T-helper 17 cell (primary cell): ENCODE results near the gene NCOA7. TPM values are rescaled to one million over a fixed set of nuclear protein-coding genes. Genes with fewer than 3 reads are reported as not detected.
A peak's percentile ranks its signal among the peaks of the same experiment; 100 is the strongest.
"Not testable (repeated sequence)": the region's sequence is repeated elsewhere in the genome, so short reads cannot be mapped to it uniquely, and the experiment has no call there.

Source experiments
- ATAC-seq: fragments of 150-1000 bp; cut with Tn5 transposase; 2 replicates; pipeline ENCODE4 v1.10.0; 2021; ENCODE audit warnings: mild to moderate bottlenecking, moderate library complexity
- DNase-seq, 3 donors: peaks; one replicate each; pipeline versions ENCODE4 v3.0.0 to v3.0.0-alpha.2; 2020 to 2021
- H3K9me3 ChIP-seq: one replicate; pipeline ENCODE4 v1.7.0; 2013; ENCODE audit warnings: low read length, mild to moderate bottlenecking; ENCODE audit not compliant: control insufficient read depth, poor library complexity, severe bottlenecking
- H3K27ac Mint-ChIP-seq: one replicate; pipeline ENCODE4 v1.8.0; 2022; ENCODE audit warnings: mild to moderate bottlenecking, moderate library complexity, mixed read lengths
- H3K27me3 Mint-ChIP-seq: one replicate; pipeline ENCODE4 v1.8.0; 2022; ENCODE audit warnings: mixed read lengths
- H3K36me3 Mint-ChIP-seq: one replicate; pipeline ENCODE4 v1.8.0; 2022; ENCODE audit warnings: low read depth, mixed read lengths
- H3K4me1 Mint-ChIP-seq: one replicate; pipeline ENCODE4 v1.8.0; 2022; ENCODE audit warnings: mild to moderate bottlenecking, mixed read lengths
- H3K4me3 Mint-ChIP-seq: one replicate; pipeline ENCODE4 v1.8.0; 2022; ENCODE audit warnings: mild to moderate bottlenecking, moderate library complexity, mixed read lengths
- total RNA-seq, 4 donors: library from RNA in 2 of 4; stranded (reverse) in 2 of 4; gene quantifications; one replicate each; pipeline ENCODE4 v1.2.3 and lab custom pipeline; 2022 to 2026

NCOA7 gene
- total RNA-seq, 2 donors from 2014 or later = 49.5 to 62.4 TPM

DNA sequence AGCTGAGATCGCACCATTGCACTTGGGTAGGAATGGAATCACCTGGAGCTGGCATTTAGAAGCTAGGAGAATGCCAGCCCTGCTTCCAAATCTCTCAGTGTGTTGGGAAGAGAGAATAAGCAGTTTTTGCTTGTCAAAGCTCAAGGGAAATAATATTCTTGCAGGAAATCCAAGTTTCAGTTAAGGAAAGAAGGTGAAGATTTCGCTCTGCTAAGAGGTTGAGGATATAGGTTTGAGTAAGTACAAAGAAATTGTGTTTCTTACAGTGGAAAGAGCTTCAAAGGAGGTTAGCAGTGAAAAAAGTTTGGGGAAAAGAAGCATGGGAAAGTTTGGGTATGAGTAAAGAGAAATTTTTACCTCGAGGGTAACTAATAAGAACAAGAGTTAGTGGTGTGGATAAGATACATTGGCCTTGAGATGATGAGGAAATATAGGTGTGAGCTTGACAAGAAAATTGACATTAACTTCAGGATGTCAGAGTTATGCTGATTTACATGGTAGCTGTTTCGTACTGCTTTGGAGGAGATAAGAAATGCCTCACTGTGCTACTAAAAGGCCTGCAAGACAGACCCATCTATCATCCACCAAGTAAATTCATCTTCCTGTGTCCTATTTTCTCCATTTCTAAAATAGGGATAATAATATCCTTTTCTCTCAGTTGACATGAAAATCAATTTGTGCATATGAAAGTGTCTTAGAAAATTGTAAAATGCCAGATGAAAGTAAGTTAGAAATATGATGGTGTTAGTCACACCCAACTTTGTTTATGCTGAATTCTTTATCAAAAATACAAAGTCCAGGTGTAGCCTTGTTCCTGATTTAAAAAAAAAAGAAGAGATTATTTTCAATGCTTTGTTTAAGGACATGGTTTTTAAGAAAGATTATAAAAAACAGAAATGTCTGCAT is 153.0 kb downstream of the NCOA7 start:
- no peak for ATAC-seq
- Mint-ChIP-seq H3K4me3 (no peak overlapping the region), H3K36me3 (peaks cover 8% of the 10 kb centered on the region), H3K4me1 (peaks cover 11% of the 10 kb centered on the region), H3K27ac (no peak overlapping the region), H3K27me3 (peaks cover 40% of the 10 kb centered on the region)
- no peaks in the 10 kb centered on the region for H3K9me3 ChIP-seq
- no peak for DNase-seq

DNA sequence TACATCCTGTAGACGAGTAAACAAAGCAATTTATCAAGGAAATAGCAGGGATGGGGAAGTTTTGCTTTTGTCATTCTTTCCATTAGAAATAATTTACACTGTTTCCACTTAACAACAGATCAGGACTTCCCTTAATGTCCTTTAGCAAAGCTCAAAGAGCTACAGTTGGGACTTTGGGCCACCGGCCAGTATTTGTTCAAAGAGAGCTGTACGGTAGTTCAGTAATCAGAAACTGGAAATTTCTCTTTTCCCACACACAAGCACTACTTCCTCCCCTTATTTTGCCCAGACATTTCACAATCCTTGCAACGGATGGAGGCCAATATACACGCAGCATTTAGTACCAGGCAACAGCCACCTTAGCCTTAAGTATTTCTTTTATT is 153.7 kb downstream of the NCOA7 start:
- peaks cover 8% of the 10 kb centered on the region for H3K36me3 Mint-ChIP-seq
- peaks cover 11% of the 10 kb centered on the region for H3K4me1 Mint-ChIP-seq
- DNase-seq (no peak), ATAC-seq (no peak)
- H3K4me3 Mint-ChIP-seq = no peak overlapping the region
- no peak overlapping the region for H3K27ac Mint-ChIP-seq
- no peaks in the 10 kb centered on the region for H3K9me3 ChIP-seq
- H3K27me3 Mint-ChIP-seq = peaks cover 38% of the 10 kb centered on the region

DNA sequence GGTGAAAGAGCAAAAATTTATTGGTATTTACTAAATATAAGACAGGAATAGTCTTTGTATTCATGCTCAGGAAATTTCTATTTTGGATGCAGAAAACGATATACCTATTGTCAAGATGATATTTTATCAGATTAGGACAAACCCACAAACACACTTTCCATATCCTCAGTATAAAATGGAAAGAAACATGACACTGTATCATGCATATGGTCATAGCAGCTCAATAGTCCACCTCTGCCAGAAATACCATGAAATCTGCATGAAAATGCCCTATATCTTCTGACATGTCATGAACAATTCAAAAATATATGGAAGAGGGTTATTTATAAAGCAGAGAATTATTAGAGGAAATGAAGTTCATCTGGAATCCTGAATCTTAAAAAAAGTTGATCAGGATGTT is 154.1 kb downstream of the NCOA7 start:
- Mint-ChIP-seq H3K36me3 (peaks cover 8% of the 10 kb centered on the region), H3K4me3 (no peak overlapping the region), H3K4me1 (peaks cover 11% of the 10 kb centered on the region), H3K27ac (no peak overlapping the region), H3K27me3 (peaks cover 38% of the 10 kb centered on the region)
- no peaks in the 10 kb centered on the region for H3K9me3 ChIP-seq
- ATAC-seq = no peak
- no peak for DNase-seq

DNA sequence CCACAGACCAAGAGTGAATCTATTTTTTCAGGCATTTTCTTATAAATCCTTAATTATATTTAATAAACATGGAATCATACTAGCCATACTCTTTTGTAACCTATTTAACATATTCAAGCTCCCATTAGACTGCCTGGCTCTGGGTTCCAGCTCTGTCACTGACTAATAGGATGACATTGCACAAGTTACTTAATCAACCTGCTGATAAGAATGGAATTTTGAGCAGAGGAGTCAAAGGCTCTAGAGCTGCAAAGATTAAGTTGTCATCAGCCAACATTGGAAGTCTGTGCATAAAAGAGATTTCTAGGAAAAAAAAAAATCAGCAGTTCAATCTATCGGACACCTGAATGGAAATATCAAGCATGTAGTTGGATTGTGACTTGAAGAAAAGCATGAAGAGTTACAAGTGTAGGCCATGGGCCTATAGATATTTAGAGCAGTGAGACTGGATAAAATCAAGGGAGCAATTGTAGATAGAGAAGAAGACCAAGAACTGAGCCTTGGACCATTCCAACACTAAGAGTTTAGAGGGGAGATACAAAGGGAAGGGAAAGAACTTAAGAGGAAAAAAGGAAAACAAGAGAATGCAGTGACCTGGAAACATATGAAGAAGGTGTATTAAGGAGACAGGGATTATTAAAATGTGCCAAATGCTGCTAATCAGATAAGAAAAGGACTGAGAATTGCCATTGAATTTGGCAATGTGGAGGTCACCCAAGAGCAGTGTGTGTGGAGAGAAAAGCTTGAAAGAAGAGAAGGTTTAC is 154.8 kb downstream of the NCOA7 start:
- H3K9me3 ChIP-seq = no peaks in the 10 kb centered on the region
- H3K36me3 Mint-ChIP-seq = peaks cover 8% of the 10 kb centered on the region
- H3K4me3 Mint-ChIP-seq = no peak overlapping the region
- DNase-seq = no peak
- H3K4me1 Mint-ChIP-seq = peaks cover 11% of the 10 kb centered on the region
- no peak for ATAC-seq
- H3K27ac Mint-ChIP-seq = no peak overlapping the region
- H3K27me3 Mint-ChIP-seq = peaks cover 36% of the 10 kb centered on the region

DNA sequence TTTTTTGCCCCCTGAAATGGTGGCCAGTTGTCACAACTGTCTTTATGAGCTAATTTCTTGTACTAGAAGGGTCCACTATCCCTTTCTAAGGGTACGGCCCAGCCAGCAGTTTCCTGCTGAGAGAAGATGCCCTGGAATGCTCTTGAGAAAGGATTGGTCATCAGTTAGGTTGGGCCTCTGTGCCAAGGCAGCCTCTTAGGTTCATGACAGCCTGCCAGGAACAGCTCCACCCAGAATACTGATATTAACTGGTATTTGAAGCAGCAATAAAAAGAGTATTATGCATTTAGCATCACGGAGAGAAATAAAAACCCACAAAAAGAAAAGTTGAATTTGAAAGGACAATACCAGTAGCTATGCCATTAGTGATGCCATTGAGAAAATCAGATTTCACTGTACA is 156.9 kb downstream of the NCOA7 start:
- ATAC-seq = no peak
- peaks cover 12% of the 10 kb centered on the region for H3K36me3 Mint-ChIP-seq
- H3K4me1 Mint-ChIP-seq = peaks cover 20% of the 10 kb centered on the region

DNA sequence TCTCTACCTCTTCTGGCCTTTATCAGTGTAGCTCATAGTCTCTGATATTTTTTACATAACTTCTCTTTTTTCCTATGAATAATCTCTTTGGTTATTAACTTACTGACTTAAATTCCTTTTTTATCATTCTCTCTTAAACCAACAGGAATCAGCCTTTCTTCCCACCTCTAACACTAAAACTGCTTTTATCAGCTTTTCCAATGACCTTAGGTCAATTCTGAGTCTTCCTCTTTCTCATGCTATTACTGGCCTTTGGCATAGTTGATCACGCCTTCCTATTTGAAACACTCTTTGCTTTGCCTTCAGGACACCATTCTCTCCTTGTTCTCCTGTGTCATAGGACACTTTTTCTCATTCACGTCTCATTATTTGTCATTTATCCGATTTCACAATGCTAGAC is 157.7 kb downstream of the NCOA7 start:
- no peak for ATAC-seq
- Mint-ChIP-seq H3K36me3 (peaks cover 9% of the 10 kb centered on the region), H3K4me1 (peaks cover 16% of the 10 kb centered on the region), H3K4me3 (no peak overlapping the region), H3K27ac (no peak overlapping the region), H3K27me3 (peaks cover 41% of the 10 kb centered on the region)
- H3K9me3 ChIP-seq = no peaks in the 10 kb centered on the region
- DNase-seq = no peak

More for the DNA sequence above, 156.9 kb downstream of the NCOA7 start:
- H3K27me3 Mint-ChIP-seq = peaks cover 39% of the 10 kb centered on the region
- no peak for DNase-seq
- H3K27ac Mint-ChIP-seq = no peak overlapping the region
- H3K4me3 Mint-ChIP-seq = no peak overlapping the region
- H3K9me3 ChIP-seq = no peaks in the 10 kb centered on the region

DNA sequence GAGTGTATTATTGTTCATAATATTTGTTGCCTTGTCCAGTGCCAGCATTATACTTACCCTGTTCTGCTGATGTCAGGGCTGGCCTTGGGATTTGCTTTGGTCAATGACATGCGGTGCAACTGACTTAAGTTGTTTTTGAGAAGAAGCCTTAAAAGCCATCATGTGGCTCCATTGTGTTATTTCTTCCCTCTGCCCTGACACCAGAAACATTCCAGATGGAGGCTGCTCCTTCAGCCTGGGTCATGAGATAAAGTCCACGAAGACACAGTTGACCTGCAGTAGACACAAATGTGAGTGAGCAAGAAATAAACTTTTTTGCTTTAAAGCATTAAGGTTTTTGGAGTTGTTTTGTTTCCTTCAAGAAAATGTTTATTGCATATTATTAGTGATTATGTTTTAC is 158.3 kb downstream of the NCOA7 start:
- ATAC-seq (no peak), DNase-seq (no peak)
- peaks cover 13% of the 10 kb centered on the region for H3K4me1 Mint-ChIP-seq
- H3K9me3 ChIP-seq = no peaks in the 10 kb centered on the region
- H3K36me3 Mint-ChIP-seq = peaks cover 9% of the 10 kb centered on the region
- H3K27ac Mint-ChIP-seq = no peak overlapping the region
- no peak overlapping the region for H3K4me3 Mint-ChIP-seq
- H3K27me3 Mint-ChIP-seq = peaks cover 43% of the 10 kb centered on the region

DNA sequence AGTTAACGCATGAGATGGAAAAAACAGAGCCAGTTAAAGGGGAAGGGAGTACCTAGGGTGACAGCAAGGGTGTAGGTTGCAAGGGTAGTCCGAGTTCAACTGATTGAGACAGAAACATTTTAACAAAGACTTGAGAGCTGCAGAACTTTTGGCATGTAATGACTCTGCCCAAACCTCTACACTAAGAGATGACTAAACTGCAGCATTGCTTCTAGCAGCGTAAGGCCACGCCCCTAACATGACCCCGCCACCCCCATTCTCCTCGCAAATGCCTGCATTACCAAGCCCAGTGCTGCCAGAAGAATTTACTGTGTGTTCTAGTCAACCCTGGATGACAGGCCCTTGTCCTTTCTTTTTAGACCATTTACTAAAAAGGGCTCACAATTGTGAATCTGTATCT is 159.5 kb downstream of the NCOA7 start:
- H3K4me3 Mint-ChIP-seq = no peak overlapping the region
- no peak overlapping the region for H3K27ac Mint-ChIP-seq
- H3K27me3 Mint-ChIP-seq = peaks cover 43% of the 10 kb centered on the region
- DNase-seq (no peak), ATAC-seq (no peak)
- H3K9me3 ChIP-seq = no peaks in the 10 kb centered on the region
- peaks cover 9% of the 10 kb centered on the region for H3K36me3 Mint-ChIP-seq
- peaks cover 15% of the 10 kb centered on the region for H3K4me1 Mint-ChIP-seq

DNA sequence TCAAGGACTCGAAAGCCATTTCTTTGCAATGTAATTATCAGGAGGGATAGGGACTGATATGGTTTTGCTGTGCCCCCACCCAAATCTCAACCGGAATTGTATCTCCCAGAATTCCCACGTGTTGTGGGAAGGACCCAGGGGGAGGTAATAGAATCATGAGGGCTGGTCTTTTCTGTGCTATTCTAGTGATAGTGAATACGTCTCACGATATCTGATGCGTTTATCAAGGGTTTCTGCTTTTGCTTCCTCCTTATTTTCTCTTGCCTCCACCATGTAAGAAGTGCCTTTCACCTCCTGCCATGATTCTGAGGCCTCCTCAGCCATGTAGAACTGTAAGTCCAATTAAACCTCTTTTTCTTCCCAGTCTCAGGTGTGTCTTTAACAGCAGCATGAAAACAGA is 160.0 kb downstream of the NCOA7 start:
- not testable (repeated sequence) for H3K36me3 Mint-ChIP-seq, H3K27ac Mint-ChIP-seq, H3K9me3 ChIP-seq, ATAC-seq, H3K4me3 Mint-ChIP-seq, DNase-seq
- H3K27me3 Mint-ChIP-seq = peaks cover 43% of the 10 kb centered on the region
- peaks cover 16% of the 10 kb centered on the region for H3K4me1 Mint-ChIP-seq

DNA sequence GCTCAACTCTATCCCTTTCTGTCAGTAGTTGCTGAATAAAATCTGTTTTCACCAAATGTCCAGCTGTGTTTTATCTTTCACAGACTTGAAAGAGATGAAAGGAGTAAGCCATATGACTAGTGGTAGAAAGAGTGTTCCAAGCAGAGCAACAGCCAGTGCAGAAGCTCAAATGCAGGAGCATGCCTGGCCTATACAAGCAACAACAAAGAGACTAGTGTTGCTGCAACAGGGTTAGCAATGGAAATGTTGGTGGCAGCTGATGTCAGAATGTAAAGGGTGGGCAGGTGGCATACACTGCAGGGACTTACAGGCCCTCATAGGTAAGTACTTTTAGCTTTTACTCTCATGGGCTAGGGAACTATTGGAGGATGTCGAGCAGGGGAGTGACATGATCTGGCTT is 160.6 kb downstream of the NCOA7 start:
- Mint-ChIP-seq H3K36me3 (peaks cover 9% of the 10 kb centered on the region), H3K4me3 (no peak overlapping the region), H3K4me1 (peaks cover 19% of the 10 kb centered on the region), H3K27ac (no peak overlapping the region), H3K27me3 (peaks cover 43% of the 10 kb centered on the region)
- DNase-seq (no peak), ATAC-seq (no peak)
- H3K9me3 ChIP-seq = no peaks in the 10 kb centered on the region

DNA sequence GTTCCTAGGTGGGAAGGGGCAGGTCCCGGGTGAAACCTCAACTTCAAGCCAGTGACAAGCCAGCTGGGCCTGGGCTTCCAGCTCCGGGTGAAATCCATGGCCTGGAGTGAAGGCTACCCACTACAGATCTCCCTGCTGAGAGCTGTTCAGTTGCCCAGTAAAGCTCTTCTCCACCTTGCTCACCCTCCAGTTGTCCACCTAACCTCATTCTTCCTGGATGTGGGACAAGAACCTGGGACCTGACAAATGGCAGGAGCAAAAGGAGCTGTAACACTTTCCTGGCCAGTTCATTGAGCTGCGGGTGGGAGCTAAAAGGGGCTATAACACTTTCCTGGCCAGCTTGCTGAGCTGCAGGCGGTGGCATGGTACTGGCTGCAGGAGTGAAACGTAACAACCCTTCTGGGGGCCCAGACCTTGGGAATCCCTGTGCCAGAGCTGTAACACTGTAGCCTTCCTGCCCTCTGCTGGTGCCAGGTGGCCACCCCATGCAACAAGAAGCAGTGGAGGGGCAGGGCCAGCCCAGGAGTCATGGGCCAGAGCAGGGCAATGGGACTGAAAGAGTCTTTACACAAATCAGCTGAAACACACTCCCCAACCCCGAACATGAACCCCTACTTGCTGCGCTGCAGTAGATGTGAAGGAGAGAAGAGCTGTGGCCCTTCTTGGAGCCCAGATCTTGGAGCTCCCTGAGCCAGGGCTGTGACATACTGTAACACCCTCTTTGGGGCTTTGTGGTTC is 162.2 kb downstream of the NCOA7 start:
- Mint-ChIP-seq H3K4me1 (peaks cover 16% of the 10 kb centered on the region), H3K36me3 (peaks cover 9% of the 10 kb centered on the region), H3K27ac (no peak overlapping the region), H3K27me3 (peaks cover 43% of the 10 kb centered on the region), H3K4me3 (no peak overlapping the region)
- no peak for ATAC-seq
- DNase-seq = no peak
- H3K9me3 ChIP-seq = no peaks in the 10 kb centered on the region

DNA sequence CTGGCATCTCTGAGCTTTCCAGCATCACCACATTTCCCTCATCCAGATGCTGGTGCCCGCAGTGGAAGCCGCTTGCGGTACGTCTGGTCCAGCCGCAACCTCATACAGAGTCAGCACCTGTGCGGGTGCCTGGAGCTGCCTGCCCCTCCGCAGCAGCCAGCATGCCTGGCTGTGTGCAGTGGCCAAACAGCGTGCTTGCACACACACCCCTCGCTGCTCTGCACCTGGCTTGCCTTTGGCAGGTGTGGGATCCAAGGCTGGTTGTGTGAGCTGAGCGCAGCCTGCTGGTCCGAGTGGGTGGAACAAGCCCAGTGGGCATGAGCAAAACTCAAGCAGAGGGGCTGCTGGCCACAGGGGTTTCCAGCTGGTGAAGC is 162.7 kb downstream of the NCOA7 start:
- peak in 1 of 3 donors; percentile 10 for DNase-seq
- H3K9me3 ChIP-seq = no peaks in the 10 kb centered on the region
- peaks cover 42% of the 10 kb centered on the region for H3K27me3 Mint-ChIP-seq
- H3K27ac Mint-ChIP-seq = no peak overlapping the region
- peaks cover 8% of the 10 kb centered on the region for H3K36me3 Mint-ChIP-seq
- peaks cover 16% of the 10 kb centered on the region for H3K4me1 Mint-ChIP-seq
- ATAC-seq = no peak
- H3K4me3 Mint-ChIP-seq = no peak overlapping the region

DNA sequence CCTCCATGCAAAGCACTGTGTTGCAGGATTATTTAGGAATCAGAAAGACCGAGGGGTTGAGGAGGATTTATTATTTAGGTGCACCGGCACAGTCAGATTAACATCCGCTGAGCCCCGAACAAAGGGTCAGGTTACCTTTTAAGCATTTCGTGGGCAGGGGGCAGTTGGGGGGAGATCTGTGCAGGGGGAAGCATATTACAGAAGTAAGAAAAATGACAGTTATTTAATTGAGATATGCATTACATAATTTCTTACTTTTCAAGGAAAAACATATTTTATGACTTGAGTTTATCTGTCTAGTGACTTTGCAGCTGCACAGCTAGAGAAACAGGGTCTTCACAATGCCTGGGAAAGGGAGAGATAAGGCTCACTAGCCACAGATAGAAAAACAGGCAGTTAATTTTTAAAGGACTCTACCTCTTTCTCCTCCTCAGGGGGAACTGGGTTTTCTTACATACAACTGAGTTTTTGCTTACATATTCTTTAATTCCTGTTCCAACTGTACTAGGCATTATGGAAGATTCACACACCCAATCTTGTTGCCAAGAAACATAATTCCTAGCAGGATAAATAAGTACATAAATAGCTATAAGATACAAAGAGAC is 164.1 kb downstream of the NCOA7 start:
- ATAC-seq (no peak), DNase-seq (no peak)
- Mint-ChIP-seq H3K36me3 (peaks cover 5% of the 10 kb centered on the region), H3K4me3 (no peak overlapping the region), H3K27me3 (peaks cover 32% of the 10 kb centered on the region), H3K27ac (peak overlapping the region; percentile 53), H3K4me1 (peaks cover 16% of the 10 kb centered on the region)
- no peaks in the 10 kb centered on the region for H3K9me3 ChIP-seq
